OCI-LY3 (cell line): ENCODE results near the gene RAX2.

Experiments used
- CTCF ChIP-seq: fragments of 200-600, 300-600 bp; sonication (generic); IDR thresholded peaks from 2 replicates; pipeline ENCODE4 v1.5.1; 2014; ENCODE audit warnings: antibody characterized with exemption, low read length, low read depth
- EZH2phosphoT487 ChIP-seq: fragments of 200-600 bp; shearing (Covaris generic); IDR thresholded peaks from 2 replicates; pipeline ENCODE4 v1.6.1; 2018; ENCODE audit warnings: antibody characterized with exemption, mixed run types, low read depth

DNA sequence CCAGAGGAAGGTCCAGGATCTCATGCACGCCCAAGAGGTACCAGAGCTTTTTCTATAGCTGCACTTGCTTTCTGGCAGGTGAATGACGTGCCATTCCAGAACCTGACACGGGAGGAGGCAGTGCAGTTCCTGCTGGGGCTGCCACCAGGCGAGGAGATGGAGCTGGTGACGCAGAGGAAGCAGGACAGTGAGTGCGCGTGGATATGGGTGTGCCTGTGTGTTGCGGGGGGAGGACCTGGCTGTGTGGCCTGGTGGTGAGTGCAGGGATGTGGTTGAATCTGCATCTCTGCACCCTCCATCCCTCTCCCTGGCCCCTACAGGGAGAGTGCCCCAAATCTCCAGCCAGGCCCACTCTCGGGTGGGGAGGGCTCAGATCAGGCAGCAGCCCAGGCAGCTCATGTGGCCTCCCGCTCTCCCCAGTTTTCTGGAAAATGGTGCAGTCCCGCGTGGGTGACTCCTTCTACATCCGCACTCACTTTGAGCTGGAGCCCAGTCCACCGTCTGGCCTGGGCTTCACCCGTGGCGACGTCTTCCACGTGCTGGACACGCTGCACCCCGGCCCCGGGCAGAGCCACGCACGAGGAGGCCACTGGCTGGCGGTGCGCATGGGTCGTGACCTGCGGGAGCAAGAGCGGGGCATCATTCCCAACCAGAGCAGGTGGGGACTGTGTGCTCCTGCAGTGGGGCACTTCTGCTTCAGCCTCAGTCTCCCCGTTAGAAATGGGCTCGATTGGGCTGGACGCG, 33.4 kb downstream of the RAX2 start:
- no peak for TF ChIP-seq CTCF
- TF ChIP-seq EZH2phosphoT487 = no peak
